ENCODE measurements around the gene MTX2. TPM values are rescaled to one million over a fixed set of nuclear protein-coding genes. Genes with fewer than 3 reads are reported as not detected.
A peak's percentile ranks its signal among the peaks of the same experiment; 100 is the strongest.

Gene MTX2
- total and polyA plus RNA-seq, 2 donors, result 32.2 to 57.7 TPM

- no peak for DNase-seq (ENCODE audit: low read depth in 6 of 9, low spot score in 9 of 9)
- Histone ChIP-seq H3K27me3 (ENCODE audit: control insufficient read depth in 2 of 2, insufficient read depth in 1 of 2, low read length in 1 of 2) (no peaks in the 10 kb centered on the region), H3K27ac (ENCODE audit: low read depth in 1 of 2, low read length in 1 of 2) (no peak overlapping the region), H3K4me3 (ENCODE audit: low read length in 2 of 2) (no peak overlapping the region), H3K4me1 (ENCODE audit: control insufficient read depth in 2 of 2, insufficient read depth in 2 of 2, low read length in 2 of 2) (no peaks in the 10 kb centered on the region), H3K36me3 (ENCODE audit: control insufficient read depth in 2 of 2, insufficient read depth in 2 of 2, low read length in 1 of 2) (no peaks in the 10 kb centered on the region), H3K9me3 (ENCODE audit: control insufficient read depth in 2 of 2, insufficient read depth in 1 of 2, low read length in 1 of 2) (no peaks in the 10 kb centered on the region)
- 98% methylated on average over 3 of the region's 3 CpGs for WGBS
Observed at GRCh38 chr2:176280156-176280555, 10.9 kb downstream of the MTX2 start.

GRCh38 chr2:176280867-176281658, 11.8 kb downstream of the MTX2 start:
- no peaks in the 10 kb centered on the region for H3K9me3 ChIP-seq (ENCODE audit: control insufficient read depth in 2 of 2, insufficient read depth in 1 of 2, low read length in 1 of 2)
- DNase-seq (ENCODE audit: low read depth in 6 of 9, low spot score in 9 of 9), result no peak

GRCh38 chr2:176283291-176284068, 14.2 kb downstream of the MTX2 start:
- no peak for DNase-seq (ENCODE audit: low read depth in 6 of 9, low spot score in 9 of 9)
- no peak overlapping the region for H3K27ac ChIP-seq (ENCODE audit: low read depth in 1 of 2, low read length in 1 of 2)
- 48% methylated on average over 1 of the region's 1 CpG for WGBS
- H3K4me1 ChIP-seq (ENCODE audit: control insufficient read depth in 2 of 2, insufficient read depth in 2 of 2, low read length in 2 of 2), result no peaks in the 10 kb centered on the region
- H3K27me3 ChIP-seq (ENCODE audit: control insufficient read depth in 2 of 2, insufficient read depth in 1 of 2, low read length in 1 of 2), result no peaks in the 10 kb centered on the region
- H3K9me3 ChIP-seq (ENCODE audit: control insufficient read depth in 2 of 2, insufficient read depth in 1 of 2, low read length in 1 of 2), result no peaks in the 10 kb centered on the region
- H3K36me3 ChIP-seq (ENCODE audit: control insufficient read depth in 2 of 2, insufficient read depth in 2 of 2, low read length in 1 of 2), result no peaks in the 10 kb centered on the region
- H3K4me3 ChIP-seq (ENCODE audit: low read length in 2 of 2), result no peak overlapping the region

More at GRCh38 chr2:176280867-176281658, 11.8 kb downstream of the MTX2 start:
- Histone ChIP-seq H3K4me3 (ENCODE audit: low read length in 2 of 2) (no peak overlapping the region), H3K4me1 (ENCODE audit: control insufficient read depth in 2 of 2, insufficient read depth in 2 of 2, low read length in 2 of 2) (no peaks in the 10 kb centered on the region), H3K27ac (ENCODE audit: low read depth in 1 of 2, low read length in 1 of 2) (no peak overlapping the region), H3K27me3 (ENCODE audit: control insufficient read depth in 2 of 2, insufficient read depth in 1 of 2, low read length in 1 of 2) (no peaks in the 10 kb centered on the region), H3K36me3 (ENCODE audit: control insufficient read depth in 2 of 2, insufficient read depth in 2 of 2, low read length in 1 of 2) (no peaks in the 10 kb centered on the region)
- 98% methylated on average over 3 of the region's 3 CpGs for WGBS

GRCh38 chr2:176284461-176285049, 15.3 kb downstream of the MTX2 start:
- H3K4me1 ChIP-seq (ENCODE audit: control insufficient read depth in 2 of 2, insufficient read depth in 2 of 2, low read length in 2 of 2), result no peaks in the 10 kb centered on the region
- H3K27ac ChIP-seq (ENCODE audit: low read depth in 1 of 2, low read length in 1 of 2), result no peak overlapping the region
- no peaks in the 10 kb centered on the region for H3K9me3 ChIP-seq (ENCODE audit: control insufficient read depth in 2 of 2, insufficient read depth in 1 of 2, low read length in 1 of 2)

GRCh38 chr2:176285321-176285720, 16.1 kb downstream of the MTX2 start:
- Histone ChIP-seq H3K4me3 (ENCODE audit: low read length in 2 of 2) (no peak overlapping the region), H3K27me3 (ENCODE audit: control insufficient read depth in 2 of 2, insufficient read depth in 1 of 2, low read length in 1 of 2) (no peaks in the 10 kb centered on the region), H3K9me3 (ENCODE audit: control insufficient read depth in 2 of 2, insufficient read depth in 1 of 2, low read length in 1 of 2) (no peaks in the 10 kb centered on the region), H3K4me1 (ENCODE audit: control insufficient read depth in 2 of 2, insufficient read depth in 2 of 2, low read length in 2 of 2) (no peaks in the 10 kb centered on the region), H3K27ac (ENCODE audit: low read depth in 1 of 2, low read length in 1 of 2) (no peak overlapping the region), H3K36me3 (ENCODE audit: control insufficient read depth in 2 of 2, insufficient read depth in 2 of 2, low read length in 1 of 2) (no peaks in the 10 kb centered on the region)
- DNase-seq (ENCODE audit: low read depth in 6 of 9, low spot score in 9 of 9), result no peak

More at GRCh38 chr2:176284461-176285049, 15.3 kb downstream of the MTX2 start:
- 94% methylated on average over 1 of the region's 1 CpG for WGBS
- Histone ChIP-seq H3K4me3 (ENCODE audit: low read length in 2 of 2) (no peak overlapping the region), H3K27me3 (ENCODE audit: control insufficient read depth in 2 of 2, insufficient read depth in 1 of 2, low read length in 1 of 2) (no peaks in the 10 kb centered on the region), H3K36me3 (ENCODE audit: control insufficient read depth in 2 of 2, insufficient read depth in 2 of 2, low read length in 1 of 2) (no peaks in the 10 kb centered on the region)
- peak in 2 of 9 donors; percentile 18 to 47 for DNase-seq (ENCODE audit: low read depth in 6 of 9, low spot score in 9 of 9)

- no peak overlapping the region for H3K4me3 ChIP-seq (ENCODE audit: low read length in 2 of 2)
- no peaks in the 10 kb centered on the region for H3K27me3 ChIP-seq (ENCODE audit: control insufficient read depth in 2 of 2, insufficient read depth in 1 of 2, low read length in 1 of 2)
- no peaks in the 10 kb centered on the region for H3K36me3 ChIP-seq (ENCODE audit: control insufficient read depth in 2 of 2, insufficient read depth in 2 of 2, low read length in 1 of 2)
- H3K4me1 ChIP-seq (ENCODE audit: control insufficient read depth in 2 of 2, insufficient read depth in 2 of 2, low read length in 2 of 2), result peaks cover 0 to 4% of the 10 kb centered on the region in 2 donors
- no peaks in the 10 kb centered on the region for H3K9me3 ChIP-seq (ENCODE audit: control insufficient read depth in 2 of 2, insufficient read depth in 1 of 2, low read length in 1 of 2)
- WGBS, result 98% methylated on average over 4 of the region's 4 CpGs
- H3K27ac ChIP-seq (ENCODE audit: low read depth in 1 of 2, low read length in 1 of 2), result no peak overlapping the region
- DNase-seq (ENCODE audit: low read depth in 6 of 9, low spot score in 9 of 9), result no peak
Observed at GRCh38 chr2:176291335-176291734, 22.1 kb downstream of the MTX2 start.

GRCh38 chr2:176291809-176292283, 22.6 kb downstream of the MTX2 start:
- Histone ChIP-seq H3K36me3 (ENCODE audit: control insufficient read depth in 2 of 2, insufficient read depth in 2 of 2, low read length in 1 of 2) (no peaks in the 10 kb centered on the region), H3K27me3 (ENCODE audit: control insufficient read depth in 2 of 2, insufficient read depth in 1 of 2, low read length in 1 of 2) (no peaks in the 10 kb centered on the region), H3K9me3 (ENCODE audit: control insufficient read depth in 2 of 2, insufficient read depth in 1 of 2, low read length in 1 of 2) (no peaks in the 10 kb centered on the region), H3K27ac (ENCODE audit: low read depth in 1 of 2, low read length in 1 of 2) (no peak overlapping the region), H3K4me1 (ENCODE audit: control insufficient read depth in 2 of 2, insufficient read depth in 2 of 2, low read length in 2 of 2) (peaks cover 0 to 4% of the 10 kb centered on the region in 2 donors), H3K4me3 (ENCODE audit: low read length in 2 of 2) (no peak overlapping the region)
- peak in 1 of 9 donors; percentile 36 for DNase-seq (ENCODE audit: low read depth in 6 of 9, low spot score in 9 of 9)

- H3K9me3 ChIP-seq (ENCODE audit: control insufficient read depth in 2 of 2, insufficient read depth in 1 of 2, low read length in 1 of 2), result no peaks in the 10 kb centered on the region
- no peak overlapping the region for H3K4me3 ChIP-seq (ENCODE audit: low read length in 2 of 2)
- H3K36me3 ChIP-seq (ENCODE audit: control insufficient read depth in 2 of 2, insufficient read depth in 2 of 2, low read length in 1 of 2), result no peaks in the 10 kb centered on the region
- peaks cover 0 to 4% of the 10 kb centered on the region in 2 donors for H3K4me1 ChIP-seq (ENCODE audit: control insufficient read depth in 2 of 2, insufficient read depth in 2 of 2, low read length in 2 of 2)
- 100% methylated on average over 2 of the region's 2 CpGs for WGBS
- H3K27me3 ChIP-seq (ENCODE audit: control insufficient read depth in 2 of 2, insufficient read depth in 1 of 2, low read length in 1 of 2), result no peaks in the 10 kb centered on the region
- DNase-seq (ENCODE audit: low read depth in 6 of 9, low spot score in 9 of 9), result no peak
- no peak overlapping the region for H3K27ac ChIP-seq (ENCODE audit: low read depth in 1 of 2, low read length in 1 of 2)
Observed at GRCh38 chr2:176292608-176293007, 23.4 kb downstream of the MTX2 start.

GRCh38 chr2:176293334-176293733, 24.1 kb downstream of the MTX2 start:
- Histone ChIP-seq H3K9me3 (ENCODE audit: control insufficient read depth in 2 of 2, insufficient read depth in 1 of 2, low read length in 1 of 2) (no peaks in the 10 kb centered on the region), H3K27me3 (ENCODE audit: control insufficient read depth in 2 of 2, insufficient read depth in 1 of 2, low read length in 1 of 2) (no peaks in the 10 kb centered on the region), H3K36me3 (ENCODE audit: control insufficient read depth in 2 of 2, insufficient read depth in 2 of 2, low read length in 1 of 2) (no peaks in the 10 kb centered on the region), H3K4me1 (ENCODE audit: control insufficient read depth in 2 of 2, insufficient read depth in 2 of 2, low read length in 2 of 2) (peaks cover 0 to 4% of the 10 kb centered on the region in 2 donors), H3K4me3 (ENCODE audit: low read length in 2 of 2) (no peak overlapping the region), H3K27ac (ENCODE audit: low read depth in 1 of 2, low read length in 1 of 2) (no peak overlapping the region)
- no peak for DNase-seq (ENCODE audit: low read depth in 6 of 9, low spot score in 9 of 9)
- 98% methylated on average over 3 of the region's 3 CpGs for WGBS

Measured in thymus (tissue), 11 donors.